AG20443 (cell line): ENCODE measurements around the gene CMPK1.
"Not testable (repeated sequence)": the region's sequence is repeated elsewhere in the genome, so short reads cannot be mapped to it uniquely, and the experiment has no call there.

Experiments used
- DNase-seq: peaks from one replicate; pipeline ENCODE4 v3.0.0; 2012; ENCODE audit warnings: low spot score, mixed read lengths

Gene CMPK1, protein sequence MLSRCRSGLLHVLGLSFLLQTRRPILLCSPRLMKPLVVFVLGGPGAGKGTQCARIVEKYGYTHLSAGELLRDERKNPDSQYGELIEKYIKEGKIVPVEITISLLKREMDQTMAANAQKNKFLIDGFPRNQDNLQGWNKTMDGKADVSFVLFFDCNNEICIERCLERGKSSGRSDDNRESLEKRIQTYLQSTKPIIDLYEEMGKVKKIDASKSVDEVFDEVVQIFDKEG

DNA sequence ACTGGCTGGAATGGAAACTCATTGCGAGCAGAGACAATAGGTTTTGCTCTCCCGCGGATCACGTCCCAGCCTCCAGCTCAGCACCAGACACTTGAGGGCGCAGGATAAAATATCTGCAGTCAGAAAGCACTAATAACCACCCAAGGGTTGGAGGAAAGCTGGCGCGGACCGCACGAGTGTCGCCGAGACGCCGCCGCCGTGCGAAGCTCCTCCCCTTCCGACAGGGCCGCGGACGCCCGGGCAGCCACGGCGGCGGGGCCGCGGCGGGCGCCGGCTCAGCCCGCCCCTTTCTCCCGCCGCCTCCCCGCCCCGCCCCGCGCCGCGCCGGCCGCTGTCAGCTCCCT is at the start of gene CMPK1:
Gene CMPK1 (plus strand): TSS at position 213 of the 344 bp plus-strand sequence. CDS start 156 bp downstream, outside the sequence.
- peak; percentile 94 for DNase-seq

DNA sequence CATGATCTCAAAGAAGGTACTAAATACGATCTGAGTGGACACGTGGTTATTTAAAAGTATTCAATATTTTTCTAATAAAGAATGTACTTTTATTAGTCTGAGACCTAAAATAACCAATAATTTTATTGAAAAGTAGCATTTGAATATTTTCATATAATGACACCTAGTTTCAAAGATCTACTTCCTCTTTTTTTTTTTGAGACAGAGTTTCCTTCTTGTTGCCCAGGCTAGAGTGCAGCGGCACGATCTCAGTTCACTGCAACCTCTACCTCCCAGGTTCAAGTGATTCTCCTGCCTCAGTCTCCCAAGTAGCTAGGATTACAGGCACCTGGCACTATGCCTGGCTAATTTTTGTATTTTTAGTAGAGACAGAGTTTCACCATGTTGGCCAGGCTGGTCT is 45.5 kb upstream of the CMPK1 start:
- DNase-seq: not testable (repeated sequence)

GRCh38 chr1:47294863-47295262 is 38.7 kb upstream of the CMPK1 start:
- DNase-seq: not testable (repeated sequence)

DNA sequence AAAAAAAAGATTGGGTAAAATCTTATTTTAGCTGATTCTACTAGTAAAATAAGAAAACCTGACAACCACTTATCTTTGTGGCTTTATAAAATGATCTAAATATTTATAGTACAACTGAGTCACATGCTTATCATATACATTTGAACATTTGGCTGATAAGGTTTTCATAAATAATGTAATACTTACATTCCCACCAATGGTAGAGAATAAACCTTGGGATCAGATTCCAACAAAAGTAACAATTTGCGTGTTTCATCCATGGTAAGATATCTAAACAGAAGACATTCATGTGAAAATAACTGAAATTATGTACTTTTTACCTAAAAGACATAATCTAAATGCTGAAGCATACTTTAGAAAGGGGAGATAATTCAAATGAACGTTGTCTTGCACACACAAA is 38.0 kb upstream of the CMPK1 start:
- no peak for DNase-seq

GRCh38 chr1:47298025-47298699 is 35.4 kb upstream of the CMPK1 start:
- DNase-seq: peak; percentile 24

- no peak for DNase-seq
Measured at GRCh38 chr1:47302472-47302871, 31.1 kb upstream of the CMPK1 start.

GRCh38 chr1:47309427-47309826 is 24.2 kb upstream of the CMPK1 start:
- no peak for DNase-seq

GRCh38 chr1:47313915-47314664 is 19.5 kb upstream of the CMPK1 start, which contains the start of gene STIL:
Gene STIL (minus strand): TSS chr1:47314147. CDS start chr1:47310319, 3,828 bp downstream.
- DNase-seq: peak; percentile 99

DNA sequence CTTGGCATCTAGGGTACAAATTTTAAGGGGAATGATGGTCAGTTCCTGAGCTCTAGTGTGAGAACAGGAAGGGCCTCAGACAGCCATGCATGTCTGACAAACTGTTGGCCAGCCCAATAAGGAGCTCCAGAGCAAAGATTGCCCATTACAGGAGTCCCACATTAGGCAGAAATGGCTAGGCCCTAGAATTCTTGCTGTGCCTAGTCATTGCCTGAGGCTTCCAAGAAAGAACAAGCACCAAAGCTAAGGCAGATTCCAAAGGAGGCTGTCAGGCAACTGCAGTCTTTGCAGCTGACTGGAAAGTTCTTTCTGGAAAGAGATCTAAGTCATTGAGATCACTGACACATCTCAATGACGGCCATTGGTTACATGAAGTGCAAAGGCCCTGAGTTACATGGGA is 15.7 kb upstream of the CMPK1 start:
- peak; percentile 78 for DNase-seq

DNA sequence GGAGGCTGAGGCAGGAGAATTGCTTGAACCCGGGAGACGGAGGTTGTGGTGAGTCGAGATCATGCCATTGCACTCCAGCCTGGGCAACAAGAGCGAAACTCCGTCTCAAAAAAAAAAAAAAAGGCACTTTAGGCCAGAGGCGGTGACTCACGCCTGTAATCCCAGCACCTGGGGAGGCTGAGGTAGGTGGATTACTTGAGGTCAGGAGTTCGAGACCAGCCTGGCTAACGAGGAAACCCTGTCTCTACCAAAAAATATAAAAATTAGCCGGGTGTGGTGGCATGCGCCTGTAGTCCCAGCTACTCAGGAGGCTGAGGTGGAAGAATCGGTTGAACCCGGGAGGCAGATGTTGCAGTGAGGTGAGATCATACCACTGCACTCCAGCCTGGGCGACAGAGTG is 13.6 kb upstream of the CMPK1 start:
- DNase-seq: not testable (repeated sequence)

DNA sequence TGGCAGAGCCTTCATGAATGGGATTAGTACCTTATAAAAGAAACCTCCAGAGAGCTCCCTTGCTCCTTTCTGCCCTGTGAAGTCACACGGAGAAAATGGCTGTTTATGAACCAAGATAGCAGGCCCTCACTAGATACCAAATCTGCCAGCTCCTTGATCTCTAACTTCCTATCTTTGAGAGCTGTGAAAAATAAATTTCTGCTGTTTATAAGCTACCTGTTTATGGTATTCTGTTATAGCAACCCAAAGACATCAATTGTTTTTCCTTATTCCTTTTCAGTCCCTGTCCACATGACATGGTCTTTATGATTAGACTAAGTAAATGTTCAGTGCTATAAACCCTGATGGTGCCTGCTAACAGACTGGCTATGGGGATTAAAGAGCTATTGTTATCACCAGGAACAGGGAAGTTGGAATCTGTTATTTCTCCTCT is 10.0 kb upstream of the CMPK1 start:
- DNase-seq: no peak

DNA sequence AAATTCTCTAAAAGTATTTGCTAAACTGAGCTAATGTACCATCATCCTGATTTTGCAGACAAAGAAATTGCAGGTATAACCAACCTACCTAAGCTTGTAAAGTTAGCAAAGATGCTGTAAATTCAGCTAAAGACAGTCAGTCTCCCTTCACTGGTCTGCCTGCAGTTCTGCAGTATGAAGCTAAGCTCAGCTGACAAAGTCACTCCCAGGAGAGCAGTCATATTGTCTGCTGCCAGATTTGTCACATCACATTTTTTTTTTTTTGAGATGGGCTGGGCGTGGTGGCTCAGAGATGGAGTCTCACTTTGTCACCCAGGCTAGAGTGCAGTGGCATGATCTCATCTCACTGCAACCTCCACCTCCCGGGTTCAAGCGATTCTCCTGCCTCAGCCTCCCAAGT is 8.9 kb upstream of the CMPK1 start:
- DNase-seq: no peak

DNA sequence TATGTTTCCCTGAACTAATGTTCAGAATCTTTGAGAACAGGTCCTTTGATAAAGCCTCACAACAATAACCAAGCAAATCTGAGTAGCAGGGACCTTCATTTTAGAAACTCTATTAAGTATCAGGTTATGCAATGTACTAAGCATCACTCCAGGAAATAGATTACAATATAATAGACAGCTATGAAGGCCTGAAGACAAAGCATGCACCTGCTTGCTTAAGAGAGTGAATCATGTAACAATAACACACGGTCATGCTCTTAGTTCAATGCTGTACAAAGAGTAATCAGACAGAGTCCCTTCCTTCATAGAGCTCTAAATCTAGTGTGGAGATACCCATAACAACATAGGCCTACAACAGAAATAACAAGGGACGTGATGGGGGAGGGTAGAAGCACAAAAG is 8.1 kb upstream of the CMPK1 start:
- no peak for DNase-seq

- DNase-seq: no peak
Measured at GRCh38 chr1:47326271-47326670, 7.3 kb upstream of the CMPK1 start.

GRCh38 chr1:47328992-47329391 is 4.6 kb upstream of the CMPK1 start:
- no peak for DNase-seq

- no peak for DNase-seq
Measured at GRCh38 chr1:47330212-47330611, 3.4 kb upstream of the CMPK1 start.

DNA sequence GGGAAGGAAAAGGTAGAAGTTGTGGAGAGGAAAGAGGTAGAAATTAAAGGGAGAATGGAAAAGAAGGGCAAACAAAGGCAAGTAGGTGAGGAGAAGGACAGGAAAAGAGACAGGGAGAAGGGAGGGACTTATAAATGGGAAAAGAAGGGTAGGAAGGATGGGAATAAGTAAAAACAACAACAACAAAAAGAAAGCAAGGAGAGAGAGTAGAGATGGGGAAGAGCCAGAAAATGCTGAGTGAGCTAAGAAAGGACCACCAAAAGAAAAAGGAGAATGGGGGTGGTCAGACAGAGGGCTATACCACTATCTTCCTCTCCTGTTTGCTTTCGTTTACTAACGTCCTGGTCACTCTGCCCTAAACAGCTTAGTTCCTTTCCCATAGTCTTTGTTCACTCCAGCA is 1.7 kb upstream of the CMPK1 start:
- DNase-seq: no peak

- DNase-seq: no peak
Measured at GRCh38 chr1:47332779-47333577, 612 bp upstream of the CMPK1 start.

GRCh38 chr1:47333922-47334764 is 553 bp downstream of the CMPK1 start:
- peak; percentile 93 for DNase-seq

DNA sequence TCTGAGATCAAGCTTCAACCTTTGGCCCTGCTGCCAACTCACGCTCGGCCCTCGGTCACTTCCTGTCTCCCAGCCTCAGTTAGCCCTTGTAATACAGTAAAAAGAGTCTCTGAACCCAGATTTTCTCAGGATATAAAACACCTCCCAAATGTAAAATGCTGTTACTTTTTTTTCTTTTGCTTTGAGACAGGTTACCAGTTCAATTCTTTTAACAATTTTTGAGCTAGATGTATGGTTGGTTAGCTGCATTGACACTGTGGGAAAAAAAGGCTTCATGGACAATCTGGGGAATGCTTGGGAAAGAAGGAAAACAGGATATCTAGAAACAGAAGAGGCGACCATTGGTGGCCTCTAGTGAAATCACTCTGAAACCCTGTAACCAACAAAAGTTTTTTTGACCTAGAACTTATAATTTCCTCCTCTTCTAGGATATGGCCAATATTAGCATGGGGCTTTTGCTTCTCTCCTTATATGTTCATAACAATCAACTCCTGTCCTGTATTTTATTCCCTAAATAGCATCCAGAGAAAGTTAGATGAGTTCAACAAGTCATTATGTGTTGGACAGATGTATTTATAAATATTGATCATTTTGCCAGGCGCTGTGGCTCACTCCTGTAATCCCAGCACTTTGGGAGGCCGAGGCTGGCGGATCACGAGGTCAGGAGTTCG is 1.3 kb downstream of the CMPK1 start:
- DNase-seq: no peak

GRCh38 chr1:47337350-47337749 is 3.8 kb downstream of the CMPK1 start:
- DNase-seq: no peak
